Neural crest cell (in vitro differentiated cells): ENCODE data around the gene NPTX2. TPM values are rescaled to one million over a fixed set of nuclear protein-coding genes. Genes with fewer than 3 reads are reported as not detected.

Experiments used
- DNase-seq: peaks from one replicate; pipeline ENCODE4 v3.0.0; 2021; ENCODE audit warnings: low read depth, mixed read lengths, low spot score
- H3K27ac Mint-ChIP-seq: one replicate; pipeline ENCODE4 v1.8.0; 2021; ENCODE audit warnings: mild to moderate bottlenecking, mixed read lengths; ENCODE audit not compliant: unreplicated experiment
- H3K27me3 Mint-ChIP-seq: 2 replicates; pipeline ENCODE4 v1.8.0; 2021; ENCODE audit warnings: low read depth, mild to moderate bottlenecking, mixed read lengths
- H3K36me3 Mint-ChIP-seq: 2 replicates; pipeline ENCODE4 v1.8.0; 2021; ENCODE audit warnings: low read depth, mild to moderate bottlenecking, mixed read lengths
- H3K4me1 Mint-ChIP-seq: 2 replicates; pipeline ENCODE4 v1.8.0; 2021; ENCODE audit warnings: mixed read lengths
- H3K4me3 Mint-ChIP-seq: one replicate; pipeline ENCODE4 v1.8.0; 2021; ENCODE audit warnings: mild to moderate bottlenecking, mixed read lengths
- H3K9me3 Mint-ChIP-seq: 2 replicates; pipeline ENCODE4 v1.8.0; 2021; ENCODE audit warnings: mixed read lengths
- CTCF ChIP-seq: fragments of 200-600 bp; sonication (generic); conservative IDR thresholded peaks from 2 replicates; pipeline ENCODE4 v1.5.0; 2021; ENCODE audit warnings: antibody characterized with exemption, mild to moderate bottlenecking
- total RNA-seq: library from RNA; stranded (reverse); gene quantifications from 2 replicates; pipeline ENCODE4 v1.2.1, GENCODE V29; 2021

NPTX2 gene
- total RNA-seq, 1 donor from 2014 or later: 15.9 TPM

- peaks cover 87% of the 10 kb centered on the region for H3K27me3 Mint-ChIP-seq
- H3K9me3 Mint-ChIP-seq: no peaks in the 10 kb centered on the region
- H3K4me3 Mint-ChIP-seq: peak overlapping the region; percentile 75
- peaks cover 2% of the 10 kb centered on the region for H3K36me3 Mint-ChIP-seq
- no peak for TF ChIP-seq CTCF
- no peak overlapping the region for H3K27ac Mint-ChIP-seq
- DNase-seq: no peak
- peaks cover 27% of the 10 kb centered on the region for H3K4me1 Mint-ChIP-seq
Observed at GRCh38 chr7:98619450-98620321, 2.6 kb downstream of the NPTX2 start.

DNA sequence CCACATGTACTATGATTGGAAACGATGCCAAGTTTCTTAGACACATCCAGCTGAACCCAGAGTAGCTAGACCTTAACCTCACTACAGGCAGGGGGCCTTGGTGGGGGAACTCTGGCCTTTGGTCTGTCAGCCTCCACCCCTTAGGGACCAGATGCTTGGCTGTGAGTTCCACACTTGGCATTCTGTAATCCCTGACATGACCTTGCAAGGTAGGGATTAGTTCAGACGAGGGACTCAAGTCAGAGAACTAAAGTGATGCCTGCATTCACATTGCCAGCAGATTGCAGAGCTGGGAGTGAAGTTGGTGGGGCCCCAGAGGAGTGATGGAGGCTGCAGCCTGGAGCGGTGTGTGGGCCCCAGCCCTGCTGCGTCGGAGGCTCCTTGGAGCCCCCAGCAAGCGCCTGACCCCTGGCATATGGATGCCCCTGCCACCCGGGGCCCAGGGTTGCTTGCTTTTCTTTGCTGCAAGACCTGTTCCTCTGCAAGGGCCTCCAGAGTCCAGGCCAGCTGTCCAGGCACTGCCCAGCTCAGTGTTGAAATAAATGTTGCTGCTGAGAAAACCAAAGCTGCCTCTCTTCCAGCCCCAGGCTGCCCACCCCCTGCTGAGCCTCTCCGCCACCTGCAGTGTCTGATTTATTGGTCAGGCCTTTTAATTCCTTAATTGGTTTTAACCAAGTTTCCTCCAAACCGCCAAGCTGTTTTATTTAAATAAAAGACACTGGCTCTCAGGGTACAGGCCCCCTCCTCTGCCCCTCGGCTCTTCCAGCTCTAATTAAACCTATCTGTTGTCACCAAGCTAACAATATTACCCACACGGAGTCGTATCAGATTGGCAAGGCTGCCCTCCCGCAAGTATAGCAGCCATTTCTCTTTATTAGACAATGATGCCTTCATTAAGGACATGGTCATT, 4.7 kb downstream of the NPTX2 start:
- peaks cover 2% of the 10 kb centered on the region for H3K36me3 Mint-ChIP-seq
- H3K4me3 Mint-ChIP-seq: no peak overlapping the region
- peaks cover 83% of the 10 kb centered on the region for H3K27me3 Mint-ChIP-seq
- H3K27ac Mint-ChIP-seq: no peak overlapping the region
- DNase-seq: no peak
- H3K9me3 Mint-ChIP-seq: no peaks in the 10 kb centered on the region
- H3K4me1 Mint-ChIP-seq: peaks cover 34% of the 10 kb centered on the region
- TF ChIP-seq CTCF: no peak

GRCh38 chr7:98622926-98623325, 5.8 kb downstream of the NPTX2 start:
- no peak for TF ChIP-seq CTCF
- no peak for DNase-seq
- Mint-ChIP-seq H3K36me3 (peaks cover 2% of the 10 kb centered on the region), H3K4me1 (peaks cover 34% of the 10 kb centered on the region), H3K27ac (no peak overlapping the region), H3K4me3 (no peak overlapping the region), H3K27me3 (peaks cover 92% of the 10 kb centered on the region), H3K9me3 (no peaks in the 10 kb centered on the region)

- peaks cover 88% of the 10 kb centered on the region for H3K27me3 Mint-ChIP-seq
- peaks cover 23% of the 10 kb centered on the region for H3K4me1 Mint-ChIP-seq
- peaks cover 2% of the 10 kb centered on the region for H3K36me3 Mint-ChIP-seq
- no peak overlapping the region for H3K27ac Mint-ChIP-seq
- no peak for DNase-seq
- no peak overlapping the region for H3K4me3 Mint-ChIP-seq
- H3K9me3 Mint-ChIP-seq: no peaks in the 10 kb centered on the region
- no peak for TF ChIP-seq CTCF
Observed at GRCh38 chr7:98624846-98625420, 7.8 kb downstream of the NPTX2 start.
